Astrocyte of the cerebellum (primary cell): ENCODE data around the gene AIG1.

ENCODE experiments used
- DNase-seq: peaks from one replicate; pipeline ENCODE4 v3.0.0-alpha.2; 2011; ENCODE audit warnings: low read depth
- H3K4me3 ChIP-seq: 2 replicates; pipeline ENCODE4 v1.5.1; 2011; ENCODE audit warnings: mild to moderate bottlenecking, low read depth, low read length, moderate library complexity
- CTCF ChIP-seq: IDR thresholded peaks from 2 replicates; pipeline ENCODE4 v1.5.1; 2012; ENCODE audit warnings: low read length, low read depth, moderate library complexity, mild to moderate bottlenecking; ENCODE audit errors: missing control alignments
- in situ Hi-C: cut with HindIII; loops from 2 replicates; pipeline ENCODE4 v1.10.0; 2017; ENCODE audit warnings: low sequenced_read_pairs

The AIG1 gene

GRCh38 chr6:143099647-143100046, 39.0 kb downstream of the AIG1 start:
- DNase-seq: peak; percentile 23
- in situ Hi-C loops: no loop called here
- H3K4me3 ChIP-seq: no peak overlapping the region
- no peak for TF ChIP-seq CTCF

- no peak for DNase-seq
- H3K4me3 ChIP-seq: no peak overlapping the region
- in situ Hi-C loops: no loop called here
- TF ChIP-seq CTCF: no peak
These were observed 39.7 kb downstream of the AIG1 start for GRCh38 chr6:143100429-143100828.

GRCh38 chr6:143103916-143104315, 43.2 kb downstream of the AIG1 start:
- in situ Hi-C loops: no loop called here
- H3K4me3 ChIP-seq: no peak overlapping the region
- TF ChIP-seq CTCF: no peak
- no peak for DNase-seq

- no peak for TF ChIP-seq CTCF
- H3K4me3 ChIP-seq: no peak overlapping the region
- in situ Hi-C loops: no loop called here
- no peak for DNase-seq
These were observed 46.8 kb downstream of the AIG1 start for GRCh38 chr6:143107440-143107839.

GRCh38 chr6:143107911-143108761, 47.4 kb downstream of the AIG1 start:
- in situ Hi-C loops: no loop called here
- TF ChIP-seq CTCF: no peak
- peak; percentile 5 for DNase-seq
- no peak overlapping the region for H3K4me3 ChIP-seq

- in situ Hi-C loops: no loop called here
- no peak for TF ChIP-seq CTCF
- DNase-seq: no peak
- no peak overlapping the region for H3K4me3 ChIP-seq
These were observed 48.5 kb downstream of the AIG1 start for GRCh38 chr6:143109196-143109595.
